Measurements from ENCODE around the gene DIP2C. TPM values are rescaled to one million over a fixed set of nuclear protein-coding genes. Genes with fewer than 3 reads are reported as not detected.

DIP2C gene
- total RNA-seq, 1 donor: 1.7 TPM

DNA sequence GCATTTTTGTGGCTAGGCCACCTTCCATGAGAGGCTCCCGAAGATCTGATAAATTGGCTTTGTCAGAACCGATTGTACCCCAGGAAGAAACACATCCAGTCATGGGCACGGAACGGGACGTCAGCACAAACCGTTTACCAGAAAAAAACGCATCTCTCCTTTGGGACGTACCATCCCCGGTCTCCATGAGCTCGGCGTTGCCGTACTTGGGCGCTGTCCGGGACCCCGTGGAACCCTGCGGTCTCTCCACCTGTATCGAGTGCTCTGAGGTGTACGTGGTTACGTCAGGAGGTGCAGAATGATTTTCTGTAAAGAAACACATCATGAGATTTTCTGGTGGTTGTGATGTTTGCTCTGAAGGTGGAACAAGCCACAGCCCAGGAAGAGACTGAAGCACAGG lies 270.6 kb downstream of the DIP2C start:
- no peak overlapping the region for H3K4me3 ChIP-seq (ENCODE audit: low read length)

GRCh38 chr10:418226-418625 lies 271.2 kb downstream of the DIP2C start:
- H3K9me3 ChIP-seq (ENCODE audit: low read depth, low read length): no peaks in the 10 kb centered on the region
- no peaks in the 10 kb centered on the region for H3K27me3 ChIP-seq (ENCODE audit: insufficient read depth, low read length)
- H3K4me3 ChIP-seq (ENCODE audit: low read length): no peak overlapping the region
- H3K4me1 ChIP-seq (ENCODE audit: insufficient read depth, low read length): no peaks in the 10 kb centered on the region

More for the DNA sequence above, 270.6 kb downstream of the DIP2C start:
- H3K27me3 ChIP-seq (ENCODE audit: insufficient read depth, low read length): no peaks in the 10 kb centered on the region
- no peaks in the 10 kb centered on the region for H3K9me3 ChIP-seq (ENCODE audit: low read depth, low read length)
- H3K4me1 ChIP-seq (ENCODE audit: insufficient read depth, low read length): no peaks in the 10 kb centered on the region

DNA sequence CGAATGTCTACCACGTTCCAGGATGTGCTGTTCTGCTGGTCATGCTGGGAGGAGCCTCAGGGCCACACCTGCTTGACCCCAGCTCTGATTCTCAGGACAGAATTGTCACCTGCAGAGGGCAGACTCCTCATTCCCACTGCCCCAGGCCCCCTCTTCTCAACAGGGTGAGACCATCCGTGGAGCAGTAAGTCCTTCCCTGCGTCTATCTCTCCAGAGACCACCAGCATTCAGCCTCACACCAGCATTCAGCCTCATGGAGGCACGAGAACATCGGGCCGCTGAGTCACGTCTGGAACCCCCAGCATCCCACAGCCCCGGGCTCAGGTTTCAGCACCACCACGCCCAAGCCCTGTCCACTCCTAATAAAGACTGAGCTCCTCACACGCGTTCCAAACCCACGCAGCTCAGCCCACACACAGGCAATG lies 273.4 kb downstream of the DIP2C start:
- Histone ChIP-seq H3K27me3 (ENCODE audit: insufficient read depth, low read length) (no peaks in the 10 kb centered on the region), H3K4me1 (ENCODE audit: insufficient read depth, low read length) (no peaks in the 10 kb centered on the region), H3K4me3 (ENCODE audit: low read length) (no peak overlapping the region), H3K9me3 (ENCODE audit: low read depth, low read length) (no peaks in the 10 kb centered on the region)

- no peaks in the 10 kb centered on the region for H3K9me3 ChIP-seq (ENCODE audit: low read depth, low read length)
- H3K27me3 ChIP-seq (ENCODE audit: insufficient read depth, low read length): no peaks in the 10 kb centered on the region
- H3K4me3 ChIP-seq (ENCODE audit: low read length): no peak overlapping the region
These were observed 275.8 kb downstream of the DIP2C start for GRCh38 chr10:413662-414071.

DNA sequence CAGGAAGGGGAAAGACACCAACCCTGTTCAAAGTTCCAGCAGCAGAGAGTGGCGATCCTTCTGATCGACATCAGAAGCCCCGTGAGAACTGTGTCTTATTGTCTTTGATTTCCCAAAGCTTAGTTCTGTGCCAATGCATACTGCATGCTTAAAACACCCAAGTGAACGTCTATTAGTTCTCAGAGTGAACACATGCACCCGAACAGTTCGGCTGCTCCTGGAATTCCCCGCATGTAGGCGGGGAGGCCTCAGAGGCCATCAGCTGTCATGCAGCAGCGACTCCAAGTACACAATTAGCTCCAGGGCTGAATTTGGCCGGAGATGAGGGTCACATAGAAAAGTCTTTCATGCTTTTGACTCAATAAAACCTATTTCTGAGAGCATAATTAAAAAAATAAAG lies 277.4 kb downstream of the DIP2C start:
- H3K4me3 ChIP-seq (ENCODE audit: low read length): no peak overlapping the region
- H3K9me3 ChIP-seq (ENCODE audit: low read depth, low read length): no peaks in the 10 kb centered on the region
- no peaks in the 10 kb centered on the region for H3K27me3 ChIP-seq (ENCODE audit: insufficient read depth, low read length)
- no peaks in the 10 kb centered on the region for H3K4me1 ChIP-seq (ENCODE audit: insufficient read depth, low read length)

More at GRCh38 chr10:413662-414071, 275.8 kb downstream of the DIP2C start:
- no peaks in the 10 kb centered on the region for H3K4me1 ChIP-seq (ENCODE audit: insufficient read depth, low read length)

DNA sequence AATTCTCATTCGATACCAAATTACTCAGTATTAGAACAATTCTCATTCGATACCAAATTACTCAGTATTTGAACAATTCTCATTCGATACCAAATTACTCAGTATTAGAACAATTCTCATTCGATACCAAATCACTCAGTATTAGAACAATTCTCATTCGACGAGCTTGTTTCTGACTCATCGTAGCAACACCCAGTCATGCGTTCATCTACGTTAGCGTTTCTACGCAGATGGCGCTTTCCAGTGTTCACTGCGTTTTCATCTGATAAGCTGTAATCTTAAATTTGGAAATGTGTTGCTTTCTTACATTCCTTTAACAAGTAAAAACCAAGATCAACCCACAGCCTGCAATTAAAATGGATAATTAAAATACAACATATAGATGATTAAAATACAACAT lies 277.9 kb downstream of the DIP2C start:
- Histone ChIP-seq H3K27me3 (ENCODE audit: insufficient read depth, low read length) (no peaks in the 10 kb centered on the region), H3K4me1 (ENCODE audit: insufficient read depth, low read length) (no peaks in the 10 kb centered on the region), H3K9me3 (ENCODE audit: low read depth, low read length) (no peaks in the 10 kb centered on the region), H3K4me3 (ENCODE audit: low read length) (no peak overlapping the region)

GRCh38 chr10:409408-410040 lies 279.9 kb downstream of the DIP2C start:
- H3K27me3 ChIP-seq (ENCODE audit: insufficient read depth, low read length): no peaks in the 10 kb centered on the region
- no peak overlapping the region for H3K4me3 ChIP-seq (ENCODE audit: low read length)
- no peaks in the 10 kb centered on the region for H3K4me1 ChIP-seq (ENCODE audit: insufficient read depth, low read length)
- no peaks in the 10 kb centered on the region for H3K9me3 ChIP-seq (ENCODE audit: low read depth, low read length)

DNA sequence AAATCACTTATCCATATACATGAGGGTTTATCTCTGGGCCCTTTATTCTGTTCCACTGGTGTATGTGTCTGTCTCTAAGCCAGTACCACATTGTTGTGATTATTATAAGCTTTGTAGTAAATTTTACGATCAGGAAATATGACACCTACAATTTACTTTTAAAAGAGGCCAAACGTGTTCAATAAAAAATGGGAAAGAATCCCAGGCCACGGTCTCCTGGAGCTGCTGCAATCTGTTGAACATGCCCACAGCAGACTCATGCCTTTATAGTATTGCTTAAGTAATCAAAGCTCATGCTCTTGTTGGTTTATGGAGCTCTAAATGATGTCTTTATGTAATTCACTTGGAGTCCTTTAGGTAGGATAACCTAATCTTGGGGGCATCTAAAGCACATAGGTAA lies 281.2 kb downstream of the DIP2C start:
- Histone ChIP-seq H3K4me3 (ENCODE audit: low read length) (no peak overlapping the region), H3K4me1 (ENCODE audit: insufficient read depth, low read length) (no peaks in the 10 kb centered on the region), H3K27me3 (ENCODE audit: insufficient read depth, low read length) (no peaks in the 10 kb centered on the region), H3K9me3 (ENCODE audit: low read depth, low read length) (no peaks in the 10 kb centered on the region)

DNA sequence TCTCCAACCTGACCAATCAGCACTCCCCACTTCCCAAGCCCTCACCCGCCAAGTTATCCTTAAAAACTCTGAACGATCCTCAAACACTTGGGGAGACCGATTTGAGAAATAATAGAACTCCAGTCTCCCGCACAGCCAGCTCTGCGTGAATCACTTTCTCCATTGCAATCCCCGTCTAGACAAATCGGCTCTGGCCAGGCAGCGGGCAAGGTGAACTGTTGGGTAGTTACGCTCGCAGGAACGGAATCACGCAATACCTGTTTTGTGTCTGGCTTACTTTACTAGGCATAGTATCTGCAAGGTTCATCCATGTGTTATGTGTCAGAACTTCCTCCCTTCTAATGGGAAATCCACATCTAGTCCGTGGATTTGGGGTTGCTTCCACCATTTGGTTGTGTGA lies 282.5 kb downstream of the DIP2C start:
- Histone ChIP-seq H3K4me1 (ENCODE audit: insufficient read depth, low read length) (no peaks in the 10 kb centered on the region), H3K9me3 (ENCODE audit: low read depth, low read length) (no peaks in the 10 kb centered on the region), H3K27me3 (ENCODE audit: insufficient read depth, low read length) (no peaks in the 10 kb centered on the region), H3K4me3 (ENCODE audit: low read length) (no peak overlapping the region)

- Histone ChIP-seq H3K4me3 (ENCODE audit: low read length) (no peak overlapping the region), H3K4me1 (ENCODE audit: insufficient read depth, low read length) (no peaks in the 10 kb centered on the region), H3K9me3 (ENCODE audit: low read depth, low read length) (no peaks in the 10 kb centered on the region), H3K27me3 (ENCODE audit: insufficient read depth, low read length) (no peaks in the 10 kb centered on the region)
These were observed 283.8 kb downstream of the DIP2C start for GRCh38 chr10:405648-406047.

GRCh38 chr10:404991-405390 lies 284.5 kb downstream of the DIP2C start:
- no peaks in the 10 kb centered on the region for H3K27me3 ChIP-seq (ENCODE audit: insufficient read depth, low read length)
- no peaks in the 10 kb centered on the region for H3K9me3 ChIP-seq (ENCODE audit: low read depth, low read length)
- H3K4me1 ChIP-seq (ENCODE audit: insufficient read depth, low read length): no peaks in the 10 kb centered on the region
- no peak overlapping the region for H3K4me3 ChIP-seq (ENCODE audit: low read length)

GRCh38 chr10:404346-404745 lies 285.1 kb downstream of the DIP2C start:
- H3K9me3 ChIP-seq (ENCODE audit: low read depth, low read length): no peaks in the 10 kb centered on the region
- H3K27me3 ChIP-seq (ENCODE audit: insufficient read depth, low read length): no peaks in the 10 kb centered on the region
- H3K4me1 ChIP-seq (ENCODE audit: insufficient read depth, low read length): no peaks in the 10 kb centered on the region
- no peak overlapping the region for H3K4me3 ChIP-seq (ENCODE audit: low read length)

- Histone ChIP-seq H3K9me3 (ENCODE audit: low read depth, low read length) (no peaks in the 10 kb centered on the region), H3K4me3 (ENCODE audit: low read length) (no peak overlapping the region), H3K4me1 (ENCODE audit: insufficient read depth, low read length) (no peaks in the 10 kb centered on the region), H3K27me3 (ENCODE audit: insufficient read depth, low read length) (no peaks in the 10 kb centered on the region)
These were observed 290.5 kb downstream of the DIP2C start for GRCh38 chr10:398954-399353.

GRCh38 chr10:397321-398068 lies 292.0 kb downstream of the DIP2C start:
- Histone ChIP-seq H3K4me3 (ENCODE audit: low read length) (no peak overlapping the region), H3K27me3 (ENCODE audit: insufficient read depth, low read length) (no peaks in the 10 kb centered on the region), H3K9me3 (ENCODE audit: low read depth, low read length) (no peaks in the 10 kb centered on the region), H3K4me1 (ENCODE audit: insufficient read depth, low read length) (no peaks in the 10 kb centered on the region)

- H3K27me3 ChIP-seq (ENCODE audit: insufficient read depth, low read length): no peaks in the 10 kb centered on the region
- no peaks in the 10 kb centered on the region for H3K4me1 ChIP-seq (ENCODE audit: insufficient read depth, low read length)
- H3K9me3 ChIP-seq (ENCODE audit: low read depth, low read length): no peaks in the 10 kb centered on the region
- H3K4me3 ChIP-seq (ENCODE audit: low read length): no peak overlapping the region
These were observed 292.8 kb downstream of the DIP2C start for GRCh38 chr10:396535-397220.
